K562 (cell line): ENCODE measurements around the gene ATG14. TPM values are rescaled to one million over a fixed set of nuclear protein-coding genes. Genes with fewer than 3 reads are reported as not detected.

Experiments used
- ATAC-seq: fragments of 200-7000 bp; cut with Tn5 transposase; 3 replicates; pipeline ENCODE4 v1.9.1; 2020; ENCODE audit warnings: moderate library complexity
- BruUV-seq: library from RNA; stranded (reverse); fragments of 400-500 nt; replicated peaks from 2 replicates; lab custom pipeline; 2021; lab: Mats Ljungman, UMichigan
- CTCF ChIA-PET: fragments of 300-600 bp; formaldehyde crosslinking; extraction: SDS; loops from one replicate; lab custom pipeline; 2021; ENCODE audit warnings: low intra/inter-chr PET ratio; lab: Yijun Ruan, JAX
- POLR2A ChIA-PET: fragments of 300-600, 350-650 bp; sonication (Branson Sonifier 250); formaldehyde crosslinking; extraction: SDS; loops from one replicate; lab custom pipeline; 2021; ENCODE audit warnings: antibody characterized with exemption, inconsistent platforms; lab: Yijun Ruan, JAX
- DNase-seq, 4 experiments: peaks; one replicate each; pipeline versions ENCODE4 v3.0.0 to v3.0.0-alpha.2; 2011 to 2018; ENCODE audit warnings: low spot score in 3 of 4, mixed read lengths in 3 of 4; ENCODE audit errors: extremely low read depth in 1 of 4
- FAIRE-seq: peaks from 2 replicates; lab custom pipeline; 2011; peaks lifted over from hg19 to GRCh38; lab: Jason Lieb, UNC
- H2AFZ ChIP-seq: 2 replicates; pipeline ENCODE4 v1.6.0; 2011; ENCODE audit warnings: low read depth, low read length, control low read depth, inconsistent platforms
- H3K27ac ChIP-seq: fragments of 200-600 bp; 3 replicates; pipeline ENCODE4 v1.8.0; 2011; ENCODE audit warnings: low read depth, mild to moderate bottlenecking, control low read depth, inconsistent platforms, low read length, moderate library complexity, mixed read lengths; ENCODE audit errors: extremely low read depth
- H3K27me3 ChIP-seq, 2 experiments: fragments of 300-600 bp in 1 of 2; 2 replicates in 1 of 2; 3 replicates in 1 of 2; pipeline versions ENCODE4 v1.6.0 to v1.8.0; 2011; ENCODE audit warnings: inconsistent platforms in 2 of 2, low read length in 2 of 2, mild to moderate bottlenecking in 1 of 2, mixed read lengths in 1 of 2, moderate library complexity in 1 of 2; ENCODE audit not compliant: control insufficient read depth in 2 of 2, insufficient read depth in 2 of 2
- H3K36me3 ChIP-seq: fragments of 300-600 bp; 3 replicates; pipeline ENCODE4 v1.8.0; 2011; ENCODE audit warnings: mild to moderate bottlenecking, low read length, inconsistent platforms; ENCODE audit not compliant: control insufficient read depth, insufficient read depth
- H3K4me1 ChIP-seq, 2 experiments: fragments of 200-600 bp in 1 of 2; replicated peaks in 1 of 2; 2 replicates in 1 of 2; 3 replicates in 1 of 2; pipeline versions ENCODE4 v1.5.1 to v1.8.0; 2011; ENCODE audit warnings: inconsistent platforms in 2 of 2, low read length in 2 of 2, mild to moderate bottlenecking in 1 of 2, mixed read lengths in 1 of 2, moderate library complexity in 1 of 2; ENCODE audit not compliant: control insufficient read depth in 2 of 2, insufficient read depth in 2 of 2
- H3K4me2 ChIP-seq: 2 replicates; pipeline ENCODE4 v1.6.1; 2011; ENCODE audit warnings: low read length, control low read depth, inconsistent platforms, mixed read lengths; ENCODE audit not compliant: insufficient read depth
- H3K4me3 ChIP-seq: fragments of 200-600 bp; sonication (generic), shearing (Covaris generic); 2 replicates; pipeline ENCODE4 v1.5.1; 2016; ENCODE audit warnings: control low read depth, inconsistent platforms
- H3K79me2 ChIP-seq: fragments of 200-600 bp; 3 replicates; pipeline ENCODE4 v1.8.0; 2011; ENCODE audit warnings: low read length, inconsistent platforms; ENCODE audit not compliant: control insufficient read depth, insufficient read depth
- H3K9ac ChIP-seq, 2 experiments: 2 replicates each; pipeline versions ENCODE4 v1.6.0 to v1.6.1; 2011; ENCODE audit warnings: low read depth in 2 of 2, low read length in 2 of 2, control low read depth in 1 of 2, inconsistent platforms in 1 of 2, mild to moderate bottlenecking in 1 of 2, mixed read lengths in 1 of 2; ENCODE audit not compliant: insufficient read depth in 1 of 2
- H3K9me1 ChIP-seq: one replicate; pipeline ENCODE4 v1.6.0; 2011; ENCODE audit warnings: inconsistent platforms, mild to moderate bottlenecking, low read length, moderate library complexity; ENCODE audit not compliant: control insufficient read depth, insufficient read depth
- H3K9me3 ChIP-seq: replicated peaks from 2 replicates; pipeline ENCODE4 v1.5.1; 2011; ENCODE audit warnings: low read depth, low read length, inconsistent platforms; ENCODE audit not compliant: control insufficient read depth, insufficient read depth
- H4K20me1 ChIP-seq: replicated peaks from 2 replicates; pipeline ENCODE4 v1.6.1; 2011; ENCODE audit warnings: low read length, inconsistent platforms, mixed read lengths; ENCODE audit not compliant: control insufficient read depth, insufficient read depth
- CHD1 ChIP-seq: fragments of 200-600 bp; sonication (generic); IDR thresholded peaks from one replicate; pipeline ENCODE4 v1.6.1; 2012; ENCODE audit warnings: mild to moderate bottlenecking, moderate library complexity, low read length, inconsistent platforms
- MYNN ChIP-seq, 2 experiments: sonication (generic); formaldehyde crosslinking in 1 of 2; IDR thresholded peaks; 2 replicates each; pipeline versions ENCODE4 v1.5.0 to v1.6.1; 2016 to 2020; ENCODE audit warnings: antibody characterized with exemption in 1 of 2, missing genetic modification reagents in 1 of 2
- POLR2AphosphoS5 ChIP-seq: IDR thresholded peaks from 2 replicates; pipeline ENCODE4 v1.6.1; 2011; ENCODE audit warnings: mild to moderate bottlenecking, low read depth, low read length, moderate library complexity; ENCODE audit not compliant: control insufficient read depth, insufficient read depth
- RBM15 ChIP-seq: fragments of 200-400 bp; formaldehyde crosslinking; IDR thresholded peaks from 2 replicates; pipeline ENCODE4 v1.6.1; 2018; ENCODE audit warnings: mild to moderate bottlenecking, low read length, moderate library complexity; ENCODE audit not compliant: insufficient read depth
- SPI1 ChIP-seq: IDR thresholded peaks from 2 replicates; pipeline ENCODE4 v1.6.1; 2011; ENCODE audit warnings: low read depth, low read length, control low read depth, borderline replicate concordance
- TAF9B ChIP-seq: fragments of 450-650 bp; IDR thresholded peaks from 2 replicates; pipeline ENCODE4 v1.6.1; 2018; ENCODE audit warnings: mild to moderate bottlenecking; ENCODE audit not compliant: partially characterized antibody
- ZFP36 ChIP-seq: fragments of 150-350 bp; IDR thresholded peaks from 2 replicates; pipeline ENCODE4 v1.6.1; 2018; ENCODE audit warnings: low read length, low read depth; ENCODE audit not compliant: partially characterized antibody
- ZNF444 ChIP-seq: fragments of 250-450 bp; sonication (Bioruptor Pico); IDR thresholded peaks from 2 replicates; pipeline ENCODE4 v1.4.0; 2020; ENCODE audit warnings: mild to moderate bottlenecking, moderate library complexity
- WGBS: fragments of 100-300 bp; shearing (Covaris generic); methylation state at CpG from one replicate; pipeline ENCODE4 v1.1.6; 2016; ENCODE audit warnings: low coverage, mixed read lengths; ENCODE audit not compliant: insufficient coverage; ENCODE audit errors: missing lambda C conversion rate; 5-methylcytosine and 5-hydroxymethylcytosine counted together
- in situ Hi-C: fragments of 300-500 bp; cut with MboI; formaldehyde crosslinking; loops from 4 replicates; pipeline ENCODE4 v1.15.0; 2018; ENCODE audit warnings: inconsistent platforms, mixed read lengths
- intact Hi-C: fragments of 100-400 bp; cut with micrococcal nuclease; formaldehyde crosslinking; loops from 2 replicates; pipeline ENCODE4 v1.14.2; 2022
- polyA plus RNA-seq, 8 experiments: library from polyadenylated mRNA; depleted of rRNA in 4 of 8; stranded (reverse) in 5 of 8; unstranded in 3 of 8; fragments of >200 nt; fragmentation: Nextera tagmentation in 2 of 8; fragmentation: Illumina TruSeq in 1 of 8; extraction: Ambion mirVana in 2 of 8; extraction: Trizol in 1 of 8; gene quantifications; 2 replicates each; pipeline versions ENCODE4 v1.2.1 to v1.2.3, GENCODE V29; 2011 to 2014; ENCODE audit warnings: inconsistent platforms in 1 of 8, missing spikeins in 1 of 8
- total RNA-seq, 7 experiments: library from RNA; depleted of rRNA in 6 of 7; stranded (reverse); fragments of >200 nt in 6 of 7; fragmentation: Illumina TruSeq in 2 of 7; extraction: Trizol in 2 of 7; gene quantifications; 2 replicates each; pipeline versions ENCODE4 v1.2.1 to v1.2.3, GENCODE V29; 2011 to 2021; ENCODE audit warnings: low replicate concordance in 1 of 7
- TF ChIP-seq, protein P1 (sequence below): fragments of 250-450 bp; sonication (Bioruptor Pico); IDR thresholded peaks from 2 replicates; pipeline ENCODE4 v1.5.0; 2022; ENCODE audit warnings: mild to moderate bottlenecking
- TF ChIP-seq, protein P2 (sequence below): fragments of 250-450 bp; sonication (Bioruptor Pico); IDR thresholded peaks from 2 replicates; pipeline ENCODE4 v1.5.0; 2021
- TF ChIP-seq, protein P3 (sequence below), 2 experiments: fragments of 450-650 bp; IDR thresholded peaks; 2 replicates each; pipeline ENCODE4 v1.6.1; 2016
- TF ChIP-seq, protein P4 (sequence below): fragments of 450-650 bp; IDR thresholded peaks from 2 replicates; pipeline ENCODE4 v1.6.1; 2017; ENCODE audit warnings: mild to moderate bottlenecking, moderate library complexity
- TF ChIP-seq, protein P5 (sequence below): fragments of 250-450 bp; sonication (Bioruptor Pico); IDR thresholded peaks from 2 replicates; pipeline ENCODE4 v1.4.0; 2020; ENCODE audit warnings: mild to moderate bottlenecking, moderate library complexity

Gene ATG14
- total and polyA plus RNA-seq, 9 of the 15 experiments (the other 6 are each of a cell fraction or from before 2014, with no cell fraction given), result 0.55 to 4.2 (median 3.5) TPM

DNA sequence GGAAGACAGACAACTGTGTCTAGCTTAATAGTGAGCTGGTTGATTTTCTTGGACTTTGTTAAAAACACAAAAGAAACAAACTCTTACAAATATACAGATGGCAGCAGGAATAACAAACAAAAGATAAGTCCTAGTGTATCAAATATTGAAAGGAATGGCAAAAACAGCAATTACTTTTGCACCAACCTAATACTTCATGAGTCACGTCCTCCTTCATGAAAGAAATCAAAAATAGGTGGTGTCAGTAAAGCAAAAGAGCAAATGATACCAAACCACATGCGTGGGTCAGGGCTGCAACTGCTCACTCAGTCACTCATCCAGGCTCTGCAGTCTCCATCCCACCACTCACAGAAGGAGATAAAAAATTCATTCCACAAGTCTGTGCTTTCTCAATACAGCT is 11.8 kb downstream of the ATG14 start:
- no peak overlapping the region for H3K9ac ChIP-seq
- WGBS, result 56% methylated on average over 2 of the region's 2 CpGs
- H3K27me3 ChIP-seq, result no peaks in the 10 kb centered on the region
- POLR2A ChIA-PET, result no interaction called here
- H2AFZ ChIP-seq, result no peak overlapping the region
- H3K9me3 ChIP-seq, result no peaks in the 10 kb centered on the region
- H3K36me3 ChIP-seq, result no peaks in the 10 kb centered on the region
- peak overlapping the region; percentile 26; the same call in 1 of the 3 replicates for H3K27ac ChIP-seq
- H4K20me1 ChIP-seq, result no peaks in the 10 kb centered on the region
- peaks cover 0 to 11% of the 10 kb centered on the region in 2 experiments; a peak in 3 of 5 replicates for H3K4me1 ChIP-seq
- no peak overlapping the region for H3K4me3 ChIP-seq
- intact Hi-C loops (no loop called here), in situ Hi-C loops (no loop called here)
- FAIRE-seq, result no peak
- ATAC-seq, result no peak
- H3K9me1 ChIP-seq, result no peaks in the 10 kb centered on the region
- no TSS peak for BruUV-seq
- no peak overlapping the region for H3K4me2 ChIP-seq
- CTCF ChIA-PET, result no interaction called here
- DNase-seq, result no peak
- peaks cover 29% of the 10 kb centered on the region for H3K79me2 ChIP-seq
- TF ChIP-seq POLR2AphosphoS5 (no peak), TAF9B (no peak), ZNF444 (no peak), ZFP36 (no peak), RBM15 (no peak), SPI1 (no peak), MYNN (IDR thresholded peaks at IDR 0.05) (no peak), MYNN (CRISPR knock-in tag; IDR thresholded peaks at IDR 0.05) (no peak), CHD1 (no peak)
- TF ChIP-seq, protein P1, sequence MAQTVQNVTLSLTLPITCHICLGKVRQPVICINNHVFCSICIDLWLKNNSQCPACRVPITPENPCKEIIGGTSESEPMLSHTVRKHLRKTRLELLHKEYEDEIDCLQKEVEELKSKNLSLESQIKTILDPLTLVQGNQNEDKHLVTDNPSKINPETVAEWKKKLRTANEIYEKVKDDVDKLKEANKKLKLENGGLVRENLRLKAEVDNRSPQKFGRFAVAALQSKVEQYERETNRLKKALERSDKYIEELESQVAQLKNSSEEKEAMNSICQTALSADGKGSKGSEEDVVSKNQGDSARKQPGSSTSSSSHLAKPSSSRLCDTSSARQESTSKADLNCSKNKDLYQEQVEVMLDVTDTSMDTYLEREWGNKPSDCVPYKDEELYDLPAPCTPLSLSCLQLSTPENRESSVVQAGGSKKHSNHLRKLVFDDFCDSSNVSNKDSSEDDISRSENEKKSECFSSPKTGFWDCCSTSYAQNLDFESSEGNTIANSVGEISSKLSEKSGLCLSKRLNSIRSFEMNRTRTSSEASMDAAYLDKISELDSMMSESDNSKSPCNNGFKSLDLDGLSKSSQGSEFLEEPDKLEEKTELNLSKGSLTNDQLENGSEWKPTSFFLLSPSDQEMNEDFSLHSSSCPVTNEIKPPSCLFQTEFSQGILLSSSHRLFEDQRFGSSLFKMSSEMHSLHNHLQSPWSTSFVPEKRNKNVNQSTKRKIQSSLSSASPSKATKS (CRISPR knock-in tag), result no peak
- TF ChIP-seq, protein P2, sequence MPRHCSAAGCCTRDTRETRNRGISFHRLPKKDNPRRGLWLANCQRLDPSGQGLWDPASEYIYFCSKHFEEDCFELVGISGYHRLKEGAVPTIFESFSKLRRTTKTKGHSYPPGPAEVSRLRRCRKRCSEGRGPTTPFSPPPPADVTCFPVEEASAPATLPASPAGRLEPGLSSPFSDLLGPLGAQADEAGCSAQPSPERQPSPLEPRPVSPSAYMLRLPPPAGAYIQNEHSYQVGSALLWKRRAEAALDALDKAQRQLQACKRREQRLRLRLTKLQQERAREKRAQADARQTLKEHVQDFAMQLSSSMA, result no peak
- TF ChIP-seq, protein P3, sequence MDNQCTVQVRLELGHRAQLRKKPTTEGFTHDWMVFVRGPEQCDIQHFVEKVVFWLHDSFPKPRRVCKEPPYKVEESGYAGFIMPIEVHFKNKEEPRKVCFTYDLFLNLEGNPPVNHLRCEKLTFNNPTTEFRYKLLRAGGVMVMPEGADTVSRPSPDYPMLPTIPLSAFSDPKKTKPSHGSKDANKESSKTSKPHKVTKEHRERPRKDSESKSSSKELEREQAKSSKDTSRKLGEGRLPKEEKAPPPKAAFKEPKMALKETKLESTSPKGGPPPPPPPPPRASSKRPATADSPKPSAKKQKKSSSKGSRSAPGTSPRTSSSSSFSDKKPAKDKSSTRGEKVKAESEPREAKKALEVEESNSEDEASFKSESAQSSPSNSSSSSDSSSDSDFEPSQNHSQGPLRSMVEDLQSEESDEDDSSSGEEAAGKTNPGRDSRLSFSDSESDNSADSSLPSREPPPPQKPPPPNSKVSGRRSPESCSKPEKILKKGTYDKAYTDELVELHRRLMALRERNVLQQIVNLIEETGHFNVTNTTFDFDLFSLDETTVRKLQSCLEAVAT (IDR thresholded peaks at IDR 0.05), result no peak
- TF ChIP-seq, protein P4, sequence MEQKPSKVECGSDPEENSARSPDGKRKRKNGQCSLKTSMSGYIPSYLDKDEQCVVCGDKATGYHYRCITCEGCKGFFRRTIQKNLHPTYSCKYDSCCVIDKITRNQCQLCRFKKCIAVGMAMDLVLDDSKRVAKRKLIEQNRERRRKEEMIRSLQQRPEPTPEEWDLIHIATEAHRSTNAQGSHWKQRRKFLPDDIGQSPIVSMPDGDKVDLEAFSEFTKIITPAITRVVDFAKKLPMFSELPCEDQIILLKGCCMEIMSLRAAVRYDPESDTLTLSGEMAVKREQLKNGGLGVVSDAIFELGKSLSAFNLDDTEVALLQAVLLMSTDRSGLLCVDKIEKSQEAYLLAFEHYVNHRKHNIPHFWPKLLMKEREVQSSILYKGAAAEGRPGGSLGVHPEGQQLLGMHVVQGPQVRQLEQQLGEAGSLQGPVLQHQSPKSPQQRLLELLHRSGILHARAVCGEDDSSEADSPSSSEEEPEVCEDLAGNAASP, result no peak
- TF ChIP-seq, protein P5, sequence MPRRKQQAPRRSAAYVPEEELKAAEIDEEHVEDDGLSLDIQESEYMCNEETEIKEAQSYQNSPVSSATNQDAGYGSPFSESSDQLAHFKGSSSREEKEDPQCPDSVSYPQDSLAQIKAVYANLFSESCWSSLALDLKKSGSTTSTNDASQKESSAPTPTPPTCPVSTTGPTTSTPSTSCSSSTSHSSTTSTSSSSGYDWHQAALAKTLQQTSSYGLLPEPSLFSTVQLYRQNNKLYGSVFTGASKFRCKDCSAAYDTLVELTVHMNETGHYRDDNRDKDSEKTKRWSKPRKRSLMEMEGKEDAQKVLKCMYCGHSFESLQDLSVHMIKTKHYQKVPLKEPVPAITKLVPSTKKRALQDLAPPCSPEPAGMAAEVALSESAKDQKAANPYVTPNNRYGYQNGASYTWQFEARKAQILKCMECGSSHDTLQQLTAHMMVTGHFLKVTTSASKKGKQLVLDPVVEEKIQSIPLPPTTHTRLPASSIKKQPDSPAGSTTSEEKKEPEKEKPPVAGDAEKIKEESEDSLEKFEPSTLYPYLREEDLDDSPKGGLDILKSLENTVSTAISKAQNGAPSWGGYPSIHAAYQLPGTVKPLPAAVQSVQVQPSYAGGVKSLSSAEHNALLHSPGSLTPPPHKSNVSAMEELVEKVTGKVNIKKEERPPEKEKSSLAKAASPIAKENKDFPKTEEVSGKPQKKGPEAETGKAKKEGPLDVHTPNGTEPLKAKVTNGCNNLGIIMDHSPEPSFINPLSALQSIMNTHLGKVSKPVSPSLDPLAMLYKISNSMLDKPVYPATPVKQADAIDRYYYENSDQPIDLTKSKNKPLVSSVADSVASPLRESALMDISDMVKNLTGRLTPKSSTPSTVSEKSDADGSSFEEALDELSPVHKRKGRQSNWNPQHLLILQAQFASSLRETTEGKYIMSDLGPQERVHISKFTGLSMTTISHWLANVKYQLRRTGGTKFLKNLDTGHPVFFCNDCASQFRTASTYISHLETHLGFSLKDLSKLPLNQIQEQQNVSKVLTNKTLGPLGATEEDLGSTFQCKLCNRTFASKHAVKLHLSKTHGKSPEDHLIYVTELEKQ (CRISPR knock-in tag), result no peak
